Stimulated activated effector memory CD8-positive, alpha-beta T cell treated with anti-CD3 and anti-CD28 coated beads, Interleukin-12 subunit alpha, Interleukin-12 subunit beta, amount 100 ng/mL, for 72 hours (primary cell): ENCODE data around the gene GNPTAB.
"Not testable (repeated sequence)": the region's sequence is repeated elsewhere in the genome, so short reads cannot be mapped to it uniquely, and the experiment has no call there.

Experiments
- ATAC-seq: fragments of 150-1000 bp; cut with Tn5 transposase; 2 replicates; pipeline ENCODE4 v1.10.0; 2021
- DNase-seq, 2 donors: peaks; one replicate each; pipeline ENCODE4 v3.0.0; 2021 to 2022; ENCODE audit warnings: low spot score in 2 of 2
- H3K27ac Mint-ChIP-seq: one replicate; pipeline ENCODE4 v1.8.0; 2022; ENCODE audit warnings: mild to moderate bottlenecking, mixed read lengths
- H3K36me3 Mint-ChIP-seq: one replicate; pipeline ENCODE4 v1.8.0; 2022; ENCODE audit warnings: mild to moderate bottlenecking, mixed read lengths
- H3K4me1 Mint-ChIP-seq: one replicate; pipeline ENCODE4 v1.8.0; 2022; ENCODE audit warnings: mixed read lengths
- H3K4me3 Mint-ChIP-seq: one replicate; pipeline ENCODE4 v1.8.0; 2022; ENCODE audit warnings: mild to moderate bottlenecking, mixed read lengths
- H3K9me3 Mint-ChIP-seq: one replicate; pipeline ENCODE4 v1.8.0; 2022; ENCODE audit warnings: mixed read lengths

Gene GNPTAB

GRCh38 chr12:101858361-101858760, 27.6 kb upstream of the GNPTAB start:
- ATAC-seq = no peak

GRCh38 chr12:101857043-101857558, 26.3 kb upstream of the GNPTAB start:
- ATAC-seq (peak; percentile 80), DNase-seq (no peak)
- H3K36me3 Mint-ChIP-seq = no peaks in the 10 kb centered on the region
- H3K4me3 Mint-ChIP-seq = no peak overlapping the region
- H3K27ac Mint-ChIP-seq = no peak overlapping the region
- peaks cover 31% of the 10 kb centered on the region for H3K4me1 Mint-ChIP-seq
- H3K9me3 Mint-ChIP-seq = no peaks in the 10 kb centered on the region

More at GRCh38 chr12:101858361-101858760, 27.6 kb upstream of the GNPTAB start:
- no peak for DNase-seq
- H3K36me3 Mint-ChIP-seq = no peaks in the 10 kb centered on the region
- peaks cover 31% of the 10 kb centered on the region for H3K4me1 Mint-ChIP-seq
- H3K4me3 Mint-ChIP-seq = no peak overlapping the region
- no peak overlapping the region for H3K27ac Mint-ChIP-seq
- H3K9me3 Mint-ChIP-seq = no peaks in the 10 kb centered on the region

- H3K27ac Mint-ChIP-seq = not testable (repeated sequence)
Observed at GRCh38 chr12:101856614-101857013, 25.9 kb upstream of the GNPTAB start.

GRCh38 chr12:101855976-101856375, 25.2 kb upstream of the GNPTAB start:
- DNase-seq (no peak), ATAC-seq (no peak)
- H3K27ac Mint-ChIP-seq = no peak overlapping the region
- H3K4me1 Mint-ChIP-seq = peaks cover 31% of the 10 kb centered on the region
- H3K9me3 Mint-ChIP-seq = no peaks in the 10 kb centered on the region
- H3K4me3 Mint-ChIP-seq = no peak overlapping the region
- H3K36me3 Mint-ChIP-seq = no peaks in the 10 kb centered on the region

More at GRCh38 chr12:101856614-101857013, 25.9 kb upstream of the GNPTAB start:
- not testable (repeated sequence) for H3K36me3 Mint-ChIP-seq, H3K9me3 Mint-ChIP-seq, ATAC-seq, H3K4me3 Mint-ChIP-seq, DNase-seq
- peaks cover 31% of the 10 kb centered on the region for H3K4me1 Mint-ChIP-seq

- no peak for ATAC-seq
- H3K4me3 Mint-ChIP-seq = no peak overlapping the region
Observed at GRCh38 chr12:101855364-101855884, 24.7 kb upstream of the GNPTAB start.

GRCh38 chr12:101854747-101855146, 24.0 kb upstream of the GNPTAB start:
- Mint-ChIP-seq H3K27ac (no peak overlapping the region), H3K4me3 (no peak overlapping the region)

More at GRCh38 chr12:101855364-101855884, 24.7 kb upstream of the GNPTAB start:
- H3K4me1 Mint-ChIP-seq = peaks cover 29% of the 10 kb centered on the region
- no peaks in the 10 kb centered on the region for H3K9me3 Mint-ChIP-seq
- no peak for DNase-seq
- H3K27ac Mint-ChIP-seq = no peak overlapping the region
- no peaks in the 10 kb centered on the region for H3K36me3 Mint-ChIP-seq

GRCh38 chr12:101852998-101853397, 22.2 kb upstream of the GNPTAB start:
- no peak overlapping the region for H3K4me3 Mint-ChIP-seq
- no peaks in the 10 kb centered on the region for H3K9me3 Mint-ChIP-seq
- no peak overlapping the region for H3K27ac Mint-ChIP-seq
- no peaks in the 10 kb centered on the region for H3K36me3 Mint-ChIP-seq
- peaks cover 11% of the 10 kb centered on the region for H3K4me1 Mint-ChIP-seq
- DNase-seq (no peak), ATAC-seq (no peak)

More at GRCh38 chr12:101854747-101855146, 24.0 kb upstream of the GNPTAB start:
- DNase-seq (no peak), ATAC-seq (no peak)
- peaks cover 22% of the 10 kb centered on the region for H3K4me1 Mint-ChIP-seq
- H3K9me3 Mint-ChIP-seq = no peaks in the 10 kb centered on the region
- no peaks in the 10 kb centered on the region for H3K36me3 Mint-ChIP-seq

GRCh38 chr12:101850199-101850598, 19.4 kb upstream of the GNPTAB start:
- DNase-seq = no peak

GRCh38 chr12:101847325-101847724, 16.6 kb upstream of the GNPTAB start:
- Mint-ChIP-seq H3K4me1 (no peaks in the 10 kb centered on the region), H3K36me3 (no peaks in the 10 kb centered on the region), H3K4me3 (no peak overlapping the region), H3K9me3 (no peaks in the 10 kb centered on the region), H3K27ac (no peak overlapping the region)
- DNase-seq = no peak
- ATAC-seq = no peak

More at GRCh38 chr12:101850199-101850598, 19.4 kb upstream of the GNPTAB start:
- no peak for ATAC-seq
- peaks cover 5% of the 10 kb centered on the region for H3K4me1 Mint-ChIP-seq
- no peak overlapping the region for H3K4me3 Mint-ChIP-seq
- H3K9me3 Mint-ChIP-seq = no peaks in the 10 kb centered on the region
- H3K27ac Mint-ChIP-seq = no peak overlapping the region
- H3K36me3 Mint-ChIP-seq = no peaks in the 10 kb centered on the region

- ATAC-seq (no peak), DNase-seq (no peak)
- H3K36me3 Mint-ChIP-seq = no peaks in the 10 kb centered on the region
- H3K4me1 Mint-ChIP-seq = no peaks in the 10 kb centered on the region
- H3K9me3 Mint-ChIP-seq = no peaks in the 10 kb centered on the region
- no peak overlapping the region for H3K27ac Mint-ChIP-seq
- no peak overlapping the region for H3K4me3 Mint-ChIP-seq
Observed at GRCh38 chr12:101845137-101845711, 14.5 kb upstream of the GNPTAB start.

- Mint-ChIP-seq H3K4me1 (peaks cover 10% of the 10 kb centered on the region), H3K4me3 (no peak overlapping the region), H3K27ac (peak overlapping the region; percentile 15), H3K9me3 (no peaks in the 10 kb centered on the region), H3K36me3 (no peaks in the 10 kb centered on the region)
- ATAC-seq (no peak), DNase-seq (no peak)
Observed at GRCh38 chr12:101841069-101841468, 10.3 kb upstream of the GNPTAB start.

- peak; percentile 57 for ATAC-seq
- Mint-ChIP-seq H3K27ac (peak overlapping the region; percentile 46), H3K4me1 (peaks cover 10% of the 10 kb centered on the region), H3K36me3 (no peaks in the 10 kb centered on the region), H3K4me3 (no peak overlapping the region), H3K9me3 (no peaks in the 10 kb centered on the region)
- peak; percentile 57 to 83 for DNase-seq
Observed at GRCh38 chr12:101839324-101840283, 8.8 kb upstream of the GNPTAB start.

- no peaks in the 10 kb centered on the region for H3K9me3 Mint-ChIP-seq
- DNase-seq = no peak
- peak overlapping the region; percentile 46 for H3K27ac Mint-ChIP-seq
- peaks cover 10% of the 10 kb centered on the region for H3K4me1 Mint-ChIP-seq
- H3K36me3 Mint-ChIP-seq = no peaks in the 10 kb centered on the region
- peak; percentile 59 for ATAC-seq
- no peak overlapping the region for H3K4me3 Mint-ChIP-seq
Observed at GRCh38 chr12:101838628-101839323, 8.0 kb upstream of the GNPTAB start.

GRCh38 chr12:101832030-101832429, 1.3 kb upstream of the GNPTAB start:
- no peak for ATAC-seq
- DNase-seq = no peak
- Mint-ChIP-seq H3K27ac (no peak overlapping the region), H3K9me3 (no peaks in the 10 kb centered on the region), H3K4me3 (no peak overlapping the region), H3K36me3 (peaks cover 24% of the 10 kb centered on the region), H3K4me1 (peaks cover 31% of the 10 kb centered on the region)
